Measurements from ENCODE around the gene SPTLC2. TPM values are rescaled to one million over a fixed set of nuclear protein-coding genes. Genes with fewer than 3 reads are reported as not detected.

The SPTLC2 gene
- total and polyA plus RNA-seq, 2 donors (not counting 1 experiment from before 2014, with no cell fraction given), result 22.8 to 25.9 TPM

GRCh38 chr14:77585385-77585784, 31.1 kb downstream of the SPTLC2 start:
- Histone ChIP-seq H3K4me1 (ENCODE audit: control insufficient read depth, extremely low read depth, insufficient read depth, low read length) (no peaks in the 10 kb centered on the region), H3K27me3 (ENCODE audit: control insufficient read depth, insufficient read depth, low read length) (no peaks in the 10 kb centered on the region), H3K79me2 (ENCODE audit: control insufficient read depth, insufficient read depth, low read length) (peaks cover 39% of the 10 kb centered on the region), H3K27ac (ENCODE audit: insufficient read depth, low read length) (no peak overlapping the region), H3K36me3 (ENCODE audit: control insufficient read depth, insufficient read depth, low read length) (no peaks in the 10 kb centered on the region), H3K4me3 (replicated peaks in 1 of 4; ENCODE audit: control extremely low read depth in 1 of 4, insufficient read depth in 1 of 4, low read depth in 3 of 4, low read length in 4 of 4) (no peak overlapping the region), H2AFZ (ENCODE audit: low read length) (no peak overlapping the region), H3K9ac (ENCODE audit: insufficient read depth, low read length) (no peak overlapping the region), H3K9me3 (ENCODE audit: control insufficient read depth, insufficient read depth, low read depth, low read length) (no peaks in the 10 kb centered on the region), H3K4me2 (ENCODE audit: extremely low read depth, insufficient read depth, low read length) (no peak overlapping the region), H4K20me1 (ENCODE audit: control insufficient read depth, extremely low read depth, insufficient read depth, low read length) (no peaks in the 10 kb centered on the region)
- no peak for TF ChIP-seq EZH2 (IDR thresholded peaks at IDR 0.05; ENCODE audit: low read length, missing control alignments)
- TF ChIP-seq CTCF (conservative IDR thresholded peaks at IDR 0.05 in 1 of 2, IDR thresholded peaks at IDR 0.05 in 1 of 2; ENCODE audit: low read depth in 1 of 2, low read length in 2 of 2), result no peak
- no peak for DNase-seq (ENCODE audit: low read depth in 2 of 2)

GRCh38 chr14:77584809-77585208, 31.6 kb downstream of the SPTLC2 start:
- no peaks in the 10 kb centered on the region for H3K9me3 ChIP-seq (ENCODE audit: control insufficient read depth, insufficient read depth, low read depth, low read length)
- no peak overlapping the region for H3K9ac ChIP-seq (ENCODE audit: insufficient read depth, low read length)
- H2AFZ ChIP-seq (ENCODE audit: low read length), result no peak overlapping the region
- H3K36me3 ChIP-seq (ENCODE audit: control insufficient read depth, insufficient read depth, low read length), result no peaks in the 10 kb centered on the region
- H3K4me3 ChIP-seq (replicated peaks in 1 of 4; ENCODE audit: control extremely low read depth in 1 of 4, insufficient read depth in 1 of 4, low read depth in 3 of 4, low read length in 4 of 4), result no peak overlapping the region
- H3K4me2 ChIP-seq (ENCODE audit: extremely low read depth, insufficient read depth, low read length), result no peak overlapping the region
- H3K4me1 ChIP-seq (ENCODE audit: control insufficient read depth, extremely low read depth, insufficient read depth, low read length), result no peaks in the 10 kb centered on the region
- DNase-seq (ENCODE audit: low read depth in 2 of 2), result no peak
- no peak overlapping the region for H3K27ac ChIP-seq (ENCODE audit: insufficient read depth, low read length)
- TF ChIP-seq EZH2 (IDR thresholded peaks at IDR 0.05; ENCODE audit: low read length, missing control alignments) (no peak), CTCF (conservative IDR thresholded peaks at IDR 0.05 in 1 of 2, IDR thresholded peaks at IDR 0.05 in 1 of 2; ENCODE audit: low read depth in 1 of 2, low read length in 2 of 2) (no peak)
- peaks cover 40% of the 10 kb centered on the region for H3K79me2 ChIP-seq (ENCODE audit: control insufficient read depth, insufficient read depth, low read length)
- H3K27me3 ChIP-seq (ENCODE audit: control insufficient read depth, insufficient read depth, low read length), result no peaks in the 10 kb centered on the region
- no peaks in the 10 kb centered on the region for H4K20me1 ChIP-seq (ENCODE audit: control insufficient read depth, extremely low read depth, insufficient read depth, low read length)

- H3K79me2 ChIP-seq (ENCODE audit: control insufficient read depth, insufficient read depth, low read length), result peaks cover 40% of the 10 kb centered on the region
- H3K27me3 ChIP-seq (ENCODE audit: control insufficient read depth, insufficient read depth, low read length), result no peaks in the 10 kb centered on the region
- no peak overlapping the region for H2AFZ ChIP-seq (ENCODE audit: low read length)
- DNase-seq (ENCODE audit: low read depth in 2 of 2), result no peak
- H3K9me3 ChIP-seq (ENCODE audit: control insufficient read depth, insufficient read depth, low read depth, low read length), result no peaks in the 10 kb centered on the region
- no peak overlapping the region for H3K9ac ChIP-seq (ENCODE audit: insufficient read depth, low read length)
- peaks cover 4% of the 10 kb centered on the region for H3K4me1 ChIP-seq (ENCODE audit: control insufficient read depth, extremely low read depth, insufficient read depth, low read length)
- no peaks in the 10 kb centered on the region for H4K20me1 ChIP-seq (ENCODE audit: control insufficient read depth, extremely low read depth, insufficient read depth, low read length)
- no peak overlapping the region for H3K4me2 ChIP-seq (ENCODE audit: extremely low read depth, insufficient read depth, low read length)
- TF ChIP-seq CTCF (conservative IDR thresholded peaks at IDR 0.05 in 1 of 2, IDR thresholded peaks at IDR 0.05 in 1 of 2; ENCODE audit: low read depth in 1 of 2, low read length in 2 of 2) (no peak), EZH2 (IDR thresholded peaks at IDR 0.05; ENCODE audit: low read length, missing control alignments) (no peak)
- H3K4me3 ChIP-seq (replicated peaks in 1 of 4; ENCODE audit: control extremely low read depth in 1 of 4, insufficient read depth in 1 of 4, low read depth in 3 of 4, low read length in 4 of 4), result no peak overlapping the region
- H3K27ac ChIP-seq (ENCODE audit: insufficient read depth, low read length), result no peak overlapping the region
- no peaks in the 10 kb centered on the region for H3K36me3 ChIP-seq (ENCODE audit: control insufficient read depth, insufficient read depth, low read length)
Measured at GRCh38 chr14:77583657-77584056, 32.8 kb downstream of the SPTLC2 start.

All from fibroblast of lung (primary cell).